PC-3 (cell line): ENCODE results near the gene GATAD2B. TPM values are rescaled to one million over a fixed set of nuclear protein-coding genes. Genes with fewer than 3 reads are reported as not detected.

Experiments used
- ATAC-seq: fragments of 200-7000 bp; cut with Tn5 transposase; 2 replicates; pipeline ENCODE4 v1.9.1; 2020; ENCODE audit warnings: mild to moderate bottlenecking, moderate library complexity
- BruUV-seq: library from RNA; stranded (reverse); fragments of 400-500 nt; replicated peaks from 2 replicates; lab custom pipeline; 2021; lab: Mats Ljungman, UMichigan
- CTCF ChIA-PET: fragments of 300-600 bp; sonication (Branson Sonifier 250); formaldehyde crosslinking; loops from one replicate; lab custom pipeline; 2022; ENCODE audit warnings: antibody characterized with exemption; lab: Charles Lee
- POLR2A ChIA-PET: fragments of 300-600 bp; sonication (Branson Sonifier 250); formaldehyde crosslinking; loops from one replicate; lab custom pipeline; 2022; ENCODE audit warnings: antibody characterized with exemption; ENCODE audit not compliant: unreplicated experiment; lab: Charles Lee
- DNase-seq: peaks from one replicate; pipeline ENCODE4 v3.0.0-alpha.2; 2015
- H2AFZ ChIP-seq: fragments of 300-600 bp; sonication (generic); 2 replicates; pipeline ENCODE4 v1.6.0; 2016; ENCODE audit warnings: antibody characterized with exemption, low read length
- H3F3A ChIP-seq: fragments of 300-600 bp; sonication (generic); one replicate; pipeline ENCODE4 v1.6.0; 2017; ENCODE audit warnings: antibody characterized with exemption, low read length, control low read depth, mild to moderate bottlenecking; ENCODE audit not compliant: unreplicated experiment
- H3K27ac ChIP-seq: fragments of 300-600 bp; sonication (generic); 2 replicates; pipeline ENCODE4 v1.5.1; 2016; ENCODE audit warnings: mild to moderate bottlenecking, low read length
- H3K27me3 ChIP-seq: fragments of 300-600 bp; sonication (generic); 2 replicates; pipeline ENCODE4 v1.6.1; 2016; ENCODE audit warnings: low read length, mixed read lengths
- H3K36me3 ChIP-seq: fragments of 300-600 bp; sonication (generic); 2 replicates; pipeline ENCODE4 v1.6.1; 2016; ENCODE audit warnings: low read depth, mixed run types, low read length, mixed read lengths
- H3K4me1 ChIP-seq: fragments of 300-600 bp; sonication (generic); 2 replicates; pipeline ENCODE4 v1.5.1; 2016; ENCODE audit warnings: low read length; ENCODE audit not compliant: insufficient read depth
- H3K4me2 ChIP-seq: fragments of 300-600 bp; sonication (generic); 2 replicates; pipeline ENCODE4 v1.6.0; 2016; ENCODE audit warnings: low read length
- H3K4me3 ChIP-seq: fragments of 300-600 bp; sonication (generic); 2 replicates; pipeline ENCODE4 v1.5.1; 2016; ENCODE audit warnings: mild to moderate bottlenecking, low read length, mixed read lengths
- H3K79me2 ChIP-seq: fragments of 300-600 bp; sonication (generic); 2 replicates; pipeline ENCODE4 v1.6.1; 2017; ENCODE audit warnings: low read length, mixed read lengths
- H3K9ac ChIP-seq: fragments of 300-600 bp; sonication (generic); 2 replicates; pipeline ENCODE4 v1.6.0; 2016; ENCODE audit warnings: mild to moderate bottlenecking, low read length
- H3K9me2 ChIP-seq: fragments of 300-600 bp; sonication (generic); replicated peaks from 2 replicates; pipeline ENCODE4 v1.6.1; 2016; ENCODE audit warnings: mixed run types, low read length, mixed read lengths
- H3K9me3 ChIP-seq: fragments of 300-600 bp; sonication (generic); 2 replicates; pipeline ENCODE4 v1.6.1; 2016; ENCODE audit warnings: low read length, mixed read lengths
- H4K20me1 ChIP-seq: fragments of 300-600 bp; sonication (generic); 2 replicates; pipeline ENCODE4 v1.6.1; 2016; ENCODE audit warnings: low read length, mixed read lengths
- CTCF ChIP-seq: fragments of 300-600 bp; sonication (generic); conservative IDR thresholded peaks from 2 replicates; pipeline ENCODE4 v1.5.1; 2017; ENCODE audit warnings: antibody characterized with exemption, low read depth, mild to moderate bottlenecking, low read length
- EZH2 ChIP-seq: fragments of 300-600 bp; sonication (generic); IDR thresholded peaks from one replicate; pipeline ENCODE4 v1.6.1; 2017; ENCODE audit warnings: antibody characterized with exemption, mild to moderate bottlenecking, low read length; ENCODE audit not compliant: unreplicated experiment
- EZH2phosphoT487 ChIP-seq: fragments of 300-600 bp; sonication (generic); IDR thresholded peaks from 2 replicates; pipeline ENCODE4 v1.6.1; 2018; ENCODE audit warnings: mild to moderate bottlenecking, antibody characterized with exemption, low read length, borderline replicate concordance
- intact Hi-C: fragments of 100-400 bp; cut with micrococcal nuclease; formaldehyde crosslinking; loops from 2 replicates; pipeline ENCODE4 v1.9.0; 2023
- total RNA-seq: library from RNA; depleted of rRNA; stranded (reverse); fragments of >200 nt; gene quantifications from 2 replicates; pipeline ENCODE4 v1.2.3, GENCODE V29; 2014

The GATAD2B gene
- total RNA-seq, 1 experiment from 2014 or later, result 7.2 TPM

DNA sequence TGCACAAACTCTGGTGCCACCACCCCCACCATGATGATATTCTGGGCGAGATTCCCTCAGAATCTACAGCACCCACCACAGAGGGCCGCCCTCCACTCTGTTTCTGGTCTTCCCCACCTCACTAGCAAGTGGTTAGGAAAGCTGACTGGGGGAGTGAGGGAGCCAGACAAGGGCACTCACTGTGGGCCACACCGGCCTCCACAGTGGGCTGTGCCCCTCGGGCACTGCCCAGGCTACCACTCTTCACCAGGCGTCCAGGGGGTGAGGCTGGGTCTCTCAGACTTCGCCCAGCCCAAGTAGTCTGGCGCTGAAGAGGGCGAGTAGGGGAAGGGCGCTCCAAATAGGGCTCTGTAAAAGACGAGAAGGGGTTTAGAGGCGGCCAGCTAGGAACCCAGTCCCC is 11.2 kb upstream of the GATAD2B start:
- no peak for ATAC-seq
- H3K9ac ChIP-seq, result no peak overlapping the region
- no peak for TF ChIP-seq EZH2
- no peak for TF ChIP-seq CTCF
- no peak for TF ChIP-seq EZH2phosphoT487
- H3K4me3 ChIP-seq, result no peak overlapping the region
- intact Hi-C loops, result no loop called here
- no peaks in the 10 kb centered on the region for H3K79me2 ChIP-seq
- no peak overlapping the region for H3K4me2 ChIP-seq
- no peaks in the 10 kb centered on the region for H4K20me1 ChIP-seq
- H3K9me2 ChIP-seq, result no peaks in the 10 kb centered on the region
- H3F3A ChIP-seq, result no peaks in the 10 kb centered on the region
- no peak overlapping the region for H3K27ac ChIP-seq
- no TSS peak for BruUV-seq
- no peaks in the 10 kb centered on the region for H3K27me3 ChIP-seq
- H3K9me3 ChIP-seq, result no peaks in the 10 kb centered on the region
- POLR2A ChIA-PET, result no interaction called here
- no peak for DNase-seq
- peaks cover 12% of the 10 kb centered on the region; the same call in 1 of the 2 replicates for H3K36me3 ChIP-seq
- no peaks in the 10 kb centered on the region for H3K4me1 ChIP-seq
- CTCF ChIA-PET, result no interaction called here
- H2AFZ ChIP-seq, result no peak overlapping the region

DNA sequence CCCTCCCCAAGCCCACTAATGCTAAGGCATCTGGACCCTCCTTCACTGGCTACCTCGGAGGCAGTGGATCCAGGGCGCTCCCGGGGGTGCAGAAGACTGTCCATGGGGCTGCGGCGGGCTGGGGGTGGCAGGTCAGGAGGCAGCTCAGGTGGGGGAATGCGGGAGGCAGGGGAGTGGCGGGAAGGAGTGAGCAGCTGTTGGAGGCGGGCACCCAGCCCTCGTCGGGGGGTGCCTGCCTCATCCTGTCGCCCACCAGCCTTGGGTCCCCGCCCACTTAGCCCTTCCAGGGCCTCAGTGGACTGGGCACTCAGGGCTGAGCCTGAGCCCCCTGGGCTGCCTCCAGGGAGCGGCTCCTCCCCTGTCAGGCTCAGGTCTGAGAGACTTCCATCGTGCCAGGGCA is 10.7 kb upstream of the GATAD2B start:
- H3K79me2 ChIP-seq, result no peaks in the 10 kb centered on the region
- ChIA-PET CTCF (no interaction called here), POLR2A (no interaction called here)
- BruUV-seq, result no TSS peak
- no peak overlapping the region for H3K4me3 ChIP-seq
- no peak for DNase-seq
- H3K36me3 ChIP-seq, result peaks cover 12% of the 10 kb centered on the region; the same call in 1 of the 2 replicates
- H3K27me3 ChIP-seq, result no peaks in the 10 kb centered on the region
- H3K4me2 ChIP-seq, result no peak overlapping the region
- no peaks in the 10 kb centered on the region for H3K9me2 ChIP-seq
- H3K27ac ChIP-seq, result no peak overlapping the region
- intact Hi-C loops, result no loop called here
- TF ChIP-seq CTCF (no peak), EZH2 (no peak), EZH2phosphoT487 (no peak)
- no peak overlapping the region for H3K9ac ChIP-seq
- no peaks in the 10 kb centered on the region for H3F3A ChIP-seq
- no peak for ATAC-seq
- H3K4me1 ChIP-seq, result no peaks in the 10 kb centered on the region
- H3K9me3 ChIP-seq, result no peaks in the 10 kb centered on the region
- H4K20me1 ChIP-seq, result no peaks in the 10 kb centered on the region
- H2AFZ ChIP-seq, result no peak overlapping the region

- H2AFZ ChIP-seq, result no peak overlapping the region
- no peak overlapping the region for H3K9ac ChIP-seq
- H3K9me2 ChIP-seq, result no peaks in the 10 kb centered on the region
- TF ChIP-seq CTCF (no peak), EZH2 (no peak), EZH2phosphoT487 (no peak)
- H3K79me2 ChIP-seq, result no peaks in the 10 kb centered on the region
- no peak overlapping the region for H3K4me3 ChIP-seq
- H3K27me3 ChIP-seq, result no peaks in the 10 kb centered on the region
- H3K27ac ChIP-seq, result no peak overlapping the region
- peaks cover 12% of the 10 kb centered on the region; the same call in 1 of the 2 replicates for H3K36me3 ChIP-seq
- H3K4me1 ChIP-seq, result no peaks in the 10 kb centered on the region
- H4K20me1 ChIP-seq, result no peaks in the 10 kb centered on the region
- DNase-seq, result no peak
- CTCF ChIA-PET, result no interaction called here
- H3K9me3 ChIP-seq, result no peaks in the 10 kb centered on the region
- no TSS peak for BruUV-seq
- H3K4me2 ChIP-seq, result no peak overlapping the region
- no peaks in the 10 kb centered on the region for H3F3A ChIP-seq
- POLR2A ChIA-PET, result no interaction called here
- intact Hi-C loops, result no loop called here
- no peak for ATAC-seq
Observed at GRCh38 chr1:153932156-153933131, 9.7 kb upstream of the GATAD2B start.
